GM18505 (cell line): ENCODE measurements around the gene RNF149.
"Not testable (repeated sequence)": the region's sequence is repeated elsewhere in the genome, so short reads cannot be mapped to it uniquely, and the experiment has no call there.

Experiments used
- ATAC-seq: cut with Tn5 transposase; IDR thresholded peaks from one replicate; pipeline ENCODE4 v1.9.1; 2021; ENCODE audit not compliant: unreplicated experiment
- POLR2A ChIP-seq: IDR thresholded peaks from 4 replicates; pipeline ENCODE4 v1.6.1; 2011; ENCODE audit warnings: borderline replicate concordance; ENCODE audit not compliant: insufficient read depth, insufficient read length; ENCODE audit errors: extremely low read depth

Gene RNF149

DNA sequence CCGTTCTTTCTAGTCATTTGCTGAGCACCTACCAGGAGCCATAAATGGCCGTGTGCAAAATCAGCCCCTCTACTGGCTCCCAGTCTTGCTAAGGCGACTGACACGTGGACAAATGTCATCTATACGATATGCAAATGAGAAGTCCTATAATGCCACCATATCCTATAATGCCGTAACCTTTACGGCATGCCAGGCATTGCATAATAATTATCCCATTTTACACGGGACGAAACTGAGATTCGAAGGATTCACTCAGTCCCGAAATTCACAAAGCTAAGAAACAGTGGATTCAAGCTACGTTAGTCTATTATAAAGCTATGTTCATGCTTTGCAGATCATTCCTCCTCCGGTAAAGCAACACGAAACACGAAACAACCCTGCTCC is 34.1 kb upstream of the RNF149 start:
- ATAC-seq = no peak
- TF ChIP-seq POLR2A = no peak

- no peak for TF ChIP-seq POLR2A
- no peak for ATAC-seq
Observed at GRCh38 chr2:101341901-101342624, 33.6 kb upstream of the RNF149 start.

- no peak for TF ChIP-seq POLR2A
- ATAC-seq = no peak
Observed at GRCh38 chr2:101341421-101341820, 32.9 kb upstream of the RNF149 start.

DNA sequence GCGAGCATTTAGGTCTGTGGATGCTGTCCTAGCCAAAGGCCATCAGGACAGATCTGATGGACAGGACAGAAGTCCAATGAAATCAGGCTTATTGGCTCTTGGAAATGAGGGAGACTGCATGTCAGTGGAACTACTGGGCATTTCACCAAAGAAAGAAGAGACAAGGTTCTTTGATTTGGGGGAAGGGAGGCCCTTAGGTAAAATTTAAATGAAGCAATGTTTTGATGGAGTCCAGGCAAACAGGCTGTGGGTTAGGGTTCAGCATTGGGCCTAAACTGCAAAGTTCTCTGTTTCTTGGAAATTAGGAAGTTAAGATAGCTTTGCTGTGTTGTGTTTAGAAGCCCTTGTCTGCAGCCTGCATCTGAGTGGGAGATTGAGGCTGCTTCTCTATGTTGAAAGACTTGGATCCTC is 31.6 kb upstream of the RNF149 start:
- ATAC-seq = no peak
- no peak for TF ChIP-seq POLR2A

DNA sequence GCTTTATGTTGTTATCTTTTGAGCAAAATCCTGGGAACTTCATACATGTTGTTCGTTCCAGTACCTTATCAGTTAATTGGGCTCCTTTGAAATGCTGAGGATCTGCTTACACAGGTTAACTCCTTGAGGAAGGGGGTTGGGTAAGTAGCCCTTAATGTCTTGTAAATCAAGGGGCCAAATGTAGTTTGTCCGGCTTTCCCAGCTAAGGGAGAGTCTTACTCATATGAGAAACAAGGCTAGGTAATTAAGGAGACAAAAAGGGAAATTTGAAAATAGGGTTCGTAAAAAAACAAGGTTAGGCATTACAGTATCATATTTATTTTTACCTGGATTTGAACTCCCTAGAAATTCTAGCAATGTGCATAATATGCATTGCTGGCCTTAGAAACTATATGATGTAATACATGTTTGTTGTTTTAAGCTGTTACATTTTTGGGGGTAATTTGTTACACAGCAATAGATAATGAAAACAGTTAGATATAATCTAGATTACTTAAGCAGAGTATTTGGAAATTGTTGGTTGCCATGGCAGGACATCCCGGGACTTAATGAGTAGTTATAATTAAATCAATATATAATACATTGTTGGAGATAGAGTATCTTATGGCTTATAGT is 30.9 kb upstream of the RNF149 start:
- TF ChIP-seq POLR2A = no peak
- no peak for ATAC-seq

GRCh38 chr2:101337877-101338276 is 29.4 kb upstream of the RNF149 start:
- TF ChIP-seq POLR2A = no peak
- ATAC-seq = no peak

- no peak for TF ChIP-seq POLR2A
- no peak for ATAC-seq
Observed at GRCh38 chr2:101332885-101333766, 24.6 kb upstream of the RNF149 start.

DNA sequence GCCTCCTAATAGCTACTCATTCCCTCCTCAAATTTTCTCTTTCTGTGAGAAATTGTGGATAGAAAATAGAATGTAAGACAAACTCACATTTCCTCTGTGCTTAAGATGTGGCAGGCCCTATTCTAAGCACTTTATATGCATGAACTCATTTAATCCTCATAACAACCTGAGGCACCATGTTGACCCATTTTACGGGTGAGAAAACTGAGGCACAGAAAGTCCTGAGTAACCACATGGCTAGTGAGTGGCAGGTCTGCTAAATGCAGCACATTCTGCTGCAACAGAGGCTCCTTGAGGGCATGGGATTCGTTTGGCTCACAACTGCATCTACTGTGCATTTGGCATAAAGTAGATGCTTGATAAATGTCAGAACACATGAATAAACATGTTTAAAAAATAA is 22.7 kb upstream of the RNF149 start:
- no peak for TF ChIP-seq POLR2A
- ATAC-seq = no peak

DNA sequence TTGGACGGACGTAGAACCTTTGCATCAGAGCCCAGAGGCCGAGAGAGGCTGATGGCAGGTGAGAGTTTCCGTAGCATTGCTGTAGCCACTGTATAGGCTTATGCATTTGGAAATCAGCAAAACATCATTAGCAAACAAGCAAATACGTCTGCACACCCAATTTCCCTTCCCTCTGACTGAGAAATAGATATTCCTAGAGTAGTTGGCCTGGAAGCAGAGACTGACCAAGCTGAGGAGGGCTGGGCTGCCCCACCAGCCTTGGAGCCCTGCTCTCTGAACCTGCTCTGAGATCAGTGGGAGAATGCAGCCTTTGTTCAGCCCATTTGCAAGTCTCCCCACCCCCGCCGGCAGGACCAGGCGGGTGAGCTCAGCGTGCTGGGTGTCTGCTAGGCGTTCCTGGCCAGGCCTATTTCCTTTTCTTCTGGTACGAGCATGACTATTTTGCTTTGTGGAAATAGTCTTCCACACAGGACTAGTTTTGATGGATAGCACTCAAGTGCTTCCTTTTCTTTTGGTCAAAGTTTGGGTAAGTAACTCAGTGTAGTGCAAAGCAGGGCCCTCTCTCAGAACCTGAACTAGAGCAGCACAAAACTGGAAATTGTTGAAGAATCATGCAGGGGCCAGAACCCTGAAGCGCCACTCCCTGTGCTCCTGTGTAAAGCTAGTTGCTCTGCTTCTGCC is 21.9 kb upstream of the RNF149 start:
- no peak for TF ChIP-seq POLR2A
- ATAC-seq = no peak

- ATAC-seq = no peak
- no peak for TF ChIP-seq POLR2A
Observed at GRCh38 chr2:101329026-101329425, 20.5 kb upstream of the RNF149 start.

GRCh38 chr2:101328474-101329007 is 20.0 kb upstream of the RNF149 start:
- ATAC-seq = no peak
- TF ChIP-seq POLR2A = no peak

DNA sequence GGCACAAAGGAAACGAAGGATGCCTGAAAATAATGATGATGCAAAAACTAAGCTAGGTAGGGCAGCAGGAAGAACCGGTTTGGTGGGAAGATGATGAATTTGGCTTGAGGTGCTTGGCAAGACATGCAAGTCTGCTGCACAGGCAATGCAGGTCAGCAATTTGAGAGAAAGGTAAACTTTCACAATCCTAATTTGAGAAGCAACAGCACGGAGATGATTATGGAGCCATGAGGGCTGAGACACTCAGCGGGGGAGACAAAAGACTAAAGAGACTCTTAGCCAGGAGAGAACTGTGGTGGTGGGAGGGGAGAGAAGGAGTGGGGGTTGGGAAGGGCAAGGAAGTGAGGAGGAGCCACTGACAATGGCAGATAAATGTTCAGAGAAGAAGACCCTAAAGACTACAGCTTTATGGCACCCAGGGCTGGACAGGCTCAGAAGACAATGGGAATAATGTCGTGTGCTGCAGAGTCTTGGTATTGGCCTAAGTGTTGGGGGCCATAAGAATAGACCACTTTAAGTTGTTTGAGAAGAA is 19.4 kb upstream of the RNF149 start:
- no peak for TF ChIP-seq POLR2A
- ATAC-seq = no peak

DNA sequence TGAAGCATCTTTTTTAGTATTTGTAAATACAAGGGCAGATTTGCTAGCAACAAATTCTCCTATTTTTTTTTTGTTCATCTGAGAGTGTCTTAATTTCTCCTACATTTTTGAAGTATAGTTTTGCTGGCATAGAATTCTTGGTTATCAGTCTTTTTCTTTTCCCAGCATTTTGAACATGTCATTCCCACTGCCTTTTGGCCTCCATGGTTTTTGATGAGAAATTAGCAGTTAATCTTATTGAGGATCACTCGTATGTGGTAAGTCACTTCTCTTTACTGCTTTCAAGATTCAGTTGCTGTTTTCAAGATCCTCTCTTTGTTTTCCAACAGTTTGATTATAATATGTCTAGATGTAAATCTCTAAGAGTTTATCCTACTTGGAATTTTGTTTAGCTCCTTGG is 16.9 kb upstream of the RNF149 start:
- no peak for TF ChIP-seq POLR2A

DNA sequence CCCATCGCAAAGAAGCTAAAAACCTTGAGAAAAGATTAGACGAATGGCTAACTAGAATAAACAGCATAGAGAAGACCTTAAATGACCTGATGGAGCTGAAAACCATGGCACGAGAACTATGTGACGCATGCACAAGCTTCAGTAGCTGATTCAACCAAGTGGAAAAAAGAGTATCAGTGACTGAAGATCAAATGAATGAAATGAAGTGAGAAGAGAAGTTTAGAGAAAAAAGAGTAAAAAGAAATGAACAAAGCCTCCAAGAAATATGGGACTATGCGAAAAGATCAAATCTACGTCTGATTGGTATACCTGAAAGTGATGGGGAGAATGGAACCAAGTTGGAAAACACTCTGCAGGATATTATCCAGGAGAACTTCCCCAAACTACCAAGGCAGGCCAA is 8.1 kb upstream of the RNF149 start:
- ATAC-seq = not testable (repeated sequence)

More for the DNA sequence above, 16.9 kb upstream of the RNF149 start:
- ATAC-seq = no peak

GRCh38 chr2:101311696-101312017 is 3.2 kb upstream of the RNF149 start:
- ATAC-seq = no peak

More at GRCh38 chr2:101311696-101312017, 3.2 kb upstream of the RNF149 start:
- no peak for TF ChIP-seq POLR2A
